K562 (cell line): ENCODE data around the gene PPP1R9B. TPM values are rescaled to one million over a fixed set of nuclear protein-coding genes. Genes with fewer than 3 reads are reported as not detected.
A peak's percentile ranks its signal among the peaks of the same experiment; 100 is the strongest.

ENCODE experiments used
- ATAC-seq: fragments of 200-7000 bp; cut with Tn5 transposase; 3 replicates; pipeline ENCODE4 v1.9.1; 2020; ENCODE audit warnings: moderate library complexity
- BruUV-seq: library from RNA; stranded (reverse); fragments of 400-500 nt; replicated peaks from 2 replicates; lab custom pipeline; 2021; lab: Mats Ljungman, UMichigan
- CTCF ChIA-PET: fragments of 300-600 bp; formaldehyde crosslinking; extraction: SDS; loops from one replicate; lab custom pipeline; 2021; ENCODE audit warnings: low intra/inter-chr PET ratio; lab: Yijun Ruan, JAX
- POLR2A ChIA-PET: fragments of 300-600, 350-650 bp; sonication (Branson Sonifier 250); formaldehyde crosslinking; extraction: SDS; loops from one replicate; lab custom pipeline; 2021; ENCODE audit warnings: antibody characterized with exemption, inconsistent platforms; lab: Yijun Ruan, JAX
- DNase-seq, 4 experiments: peaks; one replicate each; pipeline versions ENCODE4 v3.0.0 to v3.0.0-alpha.2; 2011 to 2018; ENCODE audit warnings: low spot score in 3 of 4, mixed read lengths in 3 of 4; ENCODE audit errors: extremely low read depth in 1 of 4
- FAIRE-seq: peaks from 2 replicates; lab custom pipeline; 2011; peaks lifted over from hg19 to GRCh38; lab: Jason Lieb, UNC
- H2AFZ ChIP-seq: 2 replicates; pipeline ENCODE4 v1.6.0; 2011; ENCODE audit warnings: low read depth, low read length, control low read depth, inconsistent platforms
- H3K27ac ChIP-seq: fragments of 200-600 bp; 3 replicates; pipeline ENCODE4 v1.8.0; 2011; ENCODE audit warnings: low read depth, mild to moderate bottlenecking, control low read depth, inconsistent platforms, low read length, moderate library complexity, mixed read lengths; ENCODE audit errors: extremely low read depth
- H3K27me3 ChIP-seq, 2 experiments: fragments of 300-600 bp in 1 of 2; 2 replicates in 1 of 2; 3 replicates in 1 of 2; pipeline versions ENCODE4 v1.6.0 to v1.8.0; 2011; ENCODE audit warnings: inconsistent platforms in 2 of 2, low read length in 2 of 2, mild to moderate bottlenecking in 1 of 2, mixed read lengths in 1 of 2, moderate library complexity in 1 of 2; ENCODE audit not compliant: control insufficient read depth in 2 of 2, insufficient read depth in 2 of 2
- H3K36me3 ChIP-seq: fragments of 300-600 bp; 3 replicates; pipeline ENCODE4 v1.8.0; 2011; ENCODE audit warnings: mild to moderate bottlenecking, low read length, inconsistent platforms; ENCODE audit not compliant: control insufficient read depth, insufficient read depth
- H3K4me1 ChIP-seq, 2 experiments: fragments of 200-600 bp in 1 of 2; replicated peaks in 1 of 2; 2 replicates in 1 of 2; 3 replicates in 1 of 2; pipeline versions ENCODE4 v1.5.1 to v1.8.0; 2011; ENCODE audit warnings: inconsistent platforms in 2 of 2, low read length in 2 of 2, mild to moderate bottlenecking in 1 of 2, mixed read lengths in 1 of 2, moderate library complexity in 1 of 2; ENCODE audit not compliant: control insufficient read depth in 2 of 2, insufficient read depth in 2 of 2
- H3K4me2 ChIP-seq: 2 replicates; pipeline ENCODE4 v1.6.1; 2011; ENCODE audit warnings: low read length, control low read depth, inconsistent platforms, mixed read lengths; ENCODE audit not compliant: insufficient read depth
- H3K4me3 ChIP-seq: fragments of 200-600 bp; sonication (generic), shearing (Covaris generic); 2 replicates; pipeline ENCODE4 v1.5.1; 2016; ENCODE audit warnings: control low read depth, inconsistent platforms
- H3K79me2 ChIP-seq: fragments of 200-600 bp; 3 replicates; pipeline ENCODE4 v1.8.0; 2011; ENCODE audit warnings: low read length, inconsistent platforms; ENCODE audit not compliant: control insufficient read depth, insufficient read depth
- H3K9ac ChIP-seq, 2 experiments: 2 replicates each; pipeline versions ENCODE4 v1.6.0 to v1.6.1; 2011; ENCODE audit warnings: low read depth in 2 of 2, low read length in 2 of 2, control low read depth in 1 of 2, inconsistent platforms in 1 of 2, mild to moderate bottlenecking in 1 of 2, mixed read lengths in 1 of 2; ENCODE audit not compliant: insufficient read depth in 1 of 2
- H3K9me1 ChIP-seq: one replicate; pipeline ENCODE4 v1.6.0; 2011; ENCODE audit warnings: inconsistent platforms, mild to moderate bottlenecking, low read length, moderate library complexity; ENCODE audit not compliant: control insufficient read depth, insufficient read depth
- H3K9me3 ChIP-seq: replicated peaks from 2 replicates; pipeline ENCODE4 v1.5.1; 2011; ENCODE audit warnings: low read depth, low read length, inconsistent platforms; ENCODE audit not compliant: control insufficient read depth, insufficient read depth
- H4K20me1 ChIP-seq: replicated peaks from 2 replicates; pipeline ENCODE4 v1.6.1; 2011; ENCODE audit warnings: low read length, inconsistent platforms, mixed read lengths; ENCODE audit not compliant: control insufficient read depth, insufficient read depth
- CLOCK ChIP-seq: fragments of 250-450 bp; sonication (Bioruptor Pico); IDR thresholded peaks from 2 replicates; pipeline ENCODE4 v1.4.0; 2020; ENCODE audit warnings: mild to moderate bottlenecking, moderate library complexity, borderline replicate concordance
- DPF2 ChIP-seq: fragments of 450-650 bp; IDR thresholded peaks from 2 replicates; pipeline ENCODE4 v1.6.1; 2016
- GTF2F1 ChIP-seq: IDR thresholded peaks from 2 replicates; pipeline ENCODE4 v1.6.1; 2011; ENCODE audit warnings: low read depth, low read length, improper control_type of control experiment
- ILF3 ChIP-seq: fragments of 450-650 bp; IDR thresholded peaks from 2 replicates; pipeline ENCODE4 v1.6.1; 2018; ENCODE audit warnings: antibody characterized with exemption, mild to moderate bottlenecking, moderate library complexity, borderline replicate concordance
- NR2C1 ChIP-seq, 2 experiments: fragments of 450-650 bp; IDR thresholded peaks; 2 replicates each; pipeline ENCODE4 v1.6.1; 2017; ENCODE audit warnings: mild to moderate bottlenecking in 2 of 2, antibody characterized with exemption in 1 of 2, inconsistent platforms in 1 of 2, missing compliant biosample characterization in 1 of 2, missing genetic modification characterization in 1 of 2
- SFPQ ChIP-seq: fragments of 200-400 bp; formaldehyde crosslinking; IDR thresholded peaks from 2 replicates; pipeline ENCODE4 v1.6.1; 2017; ENCODE audit warnings: mild to moderate bottlenecking, low read depth, low read length, moderate library complexity
- VEZF1 ChIP-seq: fragments of 200-800 bp; sonication (Bioruptor generic); IDR thresholded peaks from 2 replicates; pipeline ENCODE4 v1.6.1; 2017; ENCODE audit warnings: missing genetic modification characterization, missing compliant biosample characterization
- ZNF79 ChIP-seq: fragments of 250-450 bp; sonication (Bioruptor Pico); IDR thresholded peaks from 2 replicates; pipeline ENCODE4 v1.4.0; 2020; ENCODE audit warnings: low read depth, mild to moderate bottlenecking, moderate library complexity
- WGBS: fragments of 100-300 bp; shearing (Covaris generic); methylation state at CpG from one replicate; pipeline ENCODE4 v1.1.6; 2016; ENCODE audit warnings: low coverage, mixed read lengths; ENCODE audit not compliant: insufficient coverage; ENCODE audit errors: missing lambda C conversion rate; 5-methylcytosine and 5-hydroxymethylcytosine counted together
- in situ Hi-C: fragments of 300-500 bp; cut with MboI; formaldehyde crosslinking; loops from 4 replicates; pipeline ENCODE4 v1.15.0; 2018; ENCODE audit warnings: inconsistent platforms, mixed read lengths
- intact Hi-C: fragments of 100-400 bp; cut with micrococcal nuclease; formaldehyde crosslinking; loops from 2 replicates; pipeline ENCODE4 v1.14.2; 2022
- polyA plus RNA-seq, 8 experiments: library from polyadenylated mRNA; depleted of rRNA in 4 of 8; stranded (reverse) in 5 of 8; unstranded in 3 of 8; fragments of >200 nt; fragmentation: Nextera tagmentation in 2 of 8; fragmentation: Illumina TruSeq in 1 of 8; extraction: Ambion mirVana in 2 of 8; extraction: Trizol in 1 of 8; gene quantifications; 2 replicates each; pipeline versions ENCODE4 v1.2.1 to v1.2.3, GENCODE V29; 2011 to 2014; ENCODE audit warnings: inconsistent platforms in 1 of 8, missing spikeins in 1 of 8
- total RNA-seq, 7 experiments: library from RNA; depleted of rRNA in 6 of 7; stranded (reverse); fragments of >200 nt in 6 of 7; fragmentation: Illumina TruSeq in 2 of 7; extraction: Trizol in 2 of 7; gene quantifications; 2 replicates each; pipeline versions ENCODE4 v1.2.1 to v1.2.3, GENCODE V29; 2011 to 2021; ENCODE audit warnings: low replicate concordance in 1 of 7

The PPP1R9B gene
- total and polyA plus RNA-seq, 9 of the 15 experiments (the other 6 are each of a cell fraction or from before 2014, with no cell fraction given), result 0.10 to 63.5 (median 24.7) TPM

GRCh38 chr17:50113624-50114320, 36.7 kb downstream of the PPP1R9B start (continued):
- TF ChIP-seq NR2C1 (IDR thresholded peaks at IDR 0.05), result peak; percentile 84
- peak; percentile 91 for TF ChIP-seq NR2C1 (tag; IDR thresholded peaks at IDR 0.05)
- TF ChIP-seq GTF2F1, result no peak
- no peak for TF ChIP-seq VEZF1 (CRISPR knock-in tag)

- H3K4me3 ChIP-seq, result no peak overlapping the region
- no peaks in the 10 kb centered on the region for H3K9me3 ChIP-seq
- no TSS peak for BruUV-seq
- peaks cover 6% of the 10 kb centered on the region for H4K20me1 ChIP-seq
- WGBS, result 65% methylated on average over 14 of the region's 17 CpGs
- ChIA-PET CTCF (no interaction called here), POLR2A (interaction anchor here (0.6 to 1.1 kb wide), 3 partner anchors 8 to 373 kb away, joined by 3 to 4 read pairs (median 4); no protein-coding TSS in a partner anchor)
- FAIRE-seq (no peak), ATAC-seq (no peak), DNase-seq (no peak)
- peaks cover 5 to 24% of the 10 kb centered on the region in 2 experiments; a peak in 3 of 5 replicates for H3K27me3 ChIP-seq
- H3K27ac ChIP-seq, result no peak overlapping the region
- no peaks in the 10 kb centered on the region for H3K36me3 ChIP-seq
- intact Hi-C loops, result no loop called here
- no peak overlapping the region for H3K4me2 ChIP-seq
- H3K4me1 ChIP-seq, result peaks cover 8 to 49% of the 10 kb centered on the region in 2 experiments
- no peak overlapping the region for H3K9ac ChIP-seq
- no peak overlapping the region for H2AFZ ChIP-seq
- in situ Hi-C loops, result no loop called here
- no peaks in the 10 kb centered on the region for H3K9me1 ChIP-seq
- H3K79me2 ChIP-seq, result no peaks in the 10 kb centered on the region
- no peak for TF ChIP-seq CLOCK (CRISPR knock-in tag)
- TF ChIP-seq DPF2, result no peak
- TF ChIP-seq ZNF79, result no peak
- no peak for TF ChIP-seq ILF3
- TF ChIP-seq SFPQ, result no peak
Measured at GRCh38 chr17:50112694-50113093, 37.8 kb downstream of the PPP1R9B start.
